Kidney capillary endothelial cell (primary cell): Measurements from ENCODE around the gene ADPRH.
A peak's percentile ranks its signal among the peaks of the same experiment; 100 is the strongest.
"Not testable (repeated sequence)": the region's sequence is repeated elsewhere in the genome, so short reads cannot be mapped to it uniquely, and the experiment has no call there.

Experiments
- DNase-seq: peaks from one replicate; pipeline ENCODE4 v3.0.0-alpha.2; 2018; ENCODE audit warnings: low spot score

ADPRH gene

DNA sequence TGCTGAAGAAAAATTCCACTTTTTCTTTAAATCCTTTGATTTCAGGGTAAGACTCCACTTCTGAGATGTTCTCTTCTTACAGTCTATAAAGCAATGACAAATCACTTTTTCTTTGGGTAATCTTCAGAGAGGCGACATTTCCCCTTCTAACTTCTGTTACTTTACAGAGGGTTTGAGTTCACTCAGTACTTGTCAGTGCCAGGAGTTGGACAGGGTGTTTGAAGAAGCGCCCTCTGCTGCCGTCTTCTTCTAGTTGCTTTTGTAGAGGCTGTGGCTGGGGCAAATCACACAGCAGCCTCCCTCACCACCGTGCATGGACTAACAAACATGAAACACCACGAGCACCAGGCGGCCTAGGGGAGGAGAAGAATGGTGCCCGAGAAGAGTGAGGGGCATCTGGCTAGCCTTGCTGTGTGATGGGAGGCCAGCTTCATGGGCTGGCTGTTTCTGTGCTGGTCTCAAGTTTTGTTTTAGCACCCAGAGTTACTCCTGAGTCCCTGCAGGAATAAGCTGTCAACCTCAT lies 19.8 kb upstream of the ADPRH start, which contains the start of gene CD80:
Gene CD80 (minus strand): TSS at position 174 of the 523 bp plus-strand sequence. CDS start 1,886 bp downstream, outside the sequence.
- peak; percentile 4 for DNase-seq

DNA sequence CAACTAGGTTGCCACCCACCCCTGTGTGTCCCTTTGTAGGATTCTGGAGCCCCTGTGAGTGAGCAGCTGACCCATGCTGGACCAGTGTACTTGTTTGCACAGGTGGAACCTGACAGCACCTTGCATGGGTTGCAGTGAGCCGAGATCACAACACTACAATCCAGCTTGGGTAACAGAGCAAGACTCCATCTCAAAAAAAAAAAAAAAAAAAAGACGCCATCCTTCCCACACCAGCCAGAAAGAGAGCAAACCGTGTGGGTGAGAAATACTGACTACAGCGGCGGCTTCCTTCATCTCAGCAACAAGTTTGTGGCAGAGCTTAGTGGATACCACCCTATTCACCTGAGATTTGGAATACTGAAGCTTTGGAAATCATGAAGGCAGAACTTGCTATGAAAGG lies 19.1 kb upstream of the ADPRH start:
- no peak for DNase-seq

DNA sequence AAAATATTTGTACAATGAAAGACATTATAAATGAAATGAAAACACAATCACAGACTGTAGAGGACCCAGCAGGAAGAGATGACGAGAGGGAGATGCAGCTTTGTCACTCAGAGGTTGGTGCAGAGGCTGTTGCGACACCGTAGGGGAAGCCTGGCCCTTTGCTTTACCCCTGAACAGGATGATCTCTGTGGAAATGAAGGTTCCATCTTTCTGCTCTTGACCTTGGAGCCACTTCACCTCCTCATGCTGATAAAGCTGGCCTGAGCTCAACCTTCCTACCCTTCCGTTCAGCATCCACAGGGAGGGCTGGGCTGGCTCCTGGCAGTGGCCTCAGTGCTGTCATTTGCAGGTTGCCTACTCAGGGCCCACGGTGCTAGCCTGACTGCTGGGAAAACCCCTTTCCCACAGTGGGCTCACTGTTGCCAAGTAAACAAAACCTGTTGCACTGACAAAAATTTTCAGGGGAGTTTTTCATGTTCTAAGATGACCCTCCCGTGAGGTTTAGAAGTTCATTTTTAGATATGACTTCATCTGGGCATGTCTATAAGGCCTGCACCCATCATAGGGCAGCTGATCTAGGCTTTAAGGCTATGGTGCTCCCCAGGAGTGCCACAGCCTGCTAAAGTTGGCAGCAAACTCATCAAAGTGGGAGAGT lies 16.9 kb upstream of the ADPRH start:
- DNase-seq = no peak

DNA sequence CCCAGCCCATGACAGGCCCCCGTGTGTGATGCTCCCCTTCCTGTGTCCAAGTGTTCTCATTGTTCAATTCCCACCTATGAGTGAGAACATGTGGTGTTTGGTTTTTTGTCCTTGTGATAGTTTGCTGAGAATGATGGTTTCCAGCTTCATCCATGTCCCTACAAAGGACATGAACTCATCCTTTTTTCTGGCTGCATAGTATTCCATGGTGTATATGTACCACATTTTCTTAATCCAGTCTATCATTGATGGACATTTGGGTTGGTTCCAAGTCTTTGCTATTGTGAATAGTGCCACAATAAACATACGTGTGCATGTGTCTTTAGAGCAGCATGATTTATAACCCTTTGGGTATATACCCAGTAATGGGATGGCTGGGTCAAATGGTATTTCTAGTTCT lies 16.0 kb upstream of the ADPRH start:
- not testable (repeated sequence) for DNase-seq

DNA sequence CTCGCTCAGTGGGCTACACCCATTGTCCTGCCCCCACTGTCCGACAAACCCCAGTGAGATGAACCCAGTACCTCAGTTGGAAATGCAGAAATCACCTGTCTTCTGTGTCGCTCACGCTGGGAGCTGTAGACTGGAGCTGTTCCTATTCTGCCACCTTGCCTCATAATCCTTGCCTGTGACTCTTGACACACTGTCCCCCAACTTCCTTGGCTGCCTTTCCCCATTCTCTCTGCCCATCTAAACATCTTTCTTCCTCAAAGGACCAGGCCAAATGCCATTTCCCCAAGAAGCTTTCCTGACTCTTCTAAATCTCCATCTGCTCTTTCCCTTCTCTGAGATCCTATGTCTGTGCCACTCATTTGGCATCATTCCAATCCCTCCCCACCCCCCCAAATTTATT lies 10.1 kb upstream of the ADPRH start:
- DNase-seq = no peak

DNA sequence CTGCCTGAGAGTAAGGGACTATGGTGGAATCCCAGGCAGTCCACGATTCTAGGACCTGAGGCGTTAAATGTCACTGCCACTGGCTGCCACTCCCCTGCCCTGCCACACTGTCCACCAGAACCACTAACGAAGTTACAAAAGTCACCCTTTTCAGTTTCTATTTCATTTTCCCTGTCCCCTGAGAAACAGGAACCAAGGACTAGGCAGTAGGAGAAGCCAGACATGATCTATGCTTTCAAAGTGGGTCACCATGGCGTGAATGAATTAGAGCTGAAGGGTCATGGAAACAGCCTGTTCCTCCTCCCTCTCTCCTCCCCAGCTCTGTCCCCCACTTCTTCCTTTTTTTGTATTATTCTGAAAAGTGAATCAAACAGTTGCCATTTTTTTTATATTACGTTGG lies 9.1 kb upstream of the ADPRH start:
- no peak for DNase-seq

DNA sequence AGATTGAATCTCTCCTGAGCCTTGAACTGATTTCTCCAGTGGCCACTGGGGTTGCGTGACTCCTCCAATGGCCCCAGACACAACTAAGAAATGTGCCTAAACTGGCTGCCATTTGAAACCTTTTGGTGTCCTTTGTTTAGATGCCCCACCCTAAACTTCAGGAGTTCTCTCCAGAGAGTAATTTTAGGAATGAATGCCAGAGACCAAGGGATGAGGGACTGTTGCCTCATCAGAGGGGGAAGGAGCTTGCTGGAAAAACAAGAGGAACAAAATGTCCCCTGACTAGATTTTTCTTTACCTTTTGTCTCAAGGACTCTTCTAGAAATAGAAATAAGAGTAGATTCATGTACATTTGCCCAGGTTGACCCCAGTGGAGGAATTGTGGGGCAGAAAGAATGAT lies 8.1 kb upstream of the ADPRH start:
- DNase-seq = no peak

DNA sequence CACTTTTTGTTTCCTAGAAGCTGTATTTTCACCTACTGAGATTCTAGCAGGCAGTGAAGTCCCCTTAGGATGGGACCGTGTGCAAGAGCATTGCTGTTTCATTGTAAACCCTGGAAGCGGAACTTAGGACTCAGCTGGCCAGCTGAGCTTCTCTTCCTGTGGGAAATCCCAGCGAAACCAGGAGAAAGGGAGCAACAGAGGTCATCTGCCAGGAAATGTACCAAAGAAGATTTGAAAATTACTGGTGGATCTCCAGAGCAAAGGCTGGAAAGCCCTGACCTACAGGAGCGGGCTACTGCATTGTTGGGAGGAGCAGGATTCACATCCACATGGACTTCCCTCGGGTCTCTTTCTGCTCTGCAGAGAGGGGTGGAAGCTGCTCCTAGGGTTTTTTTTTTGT lies 7.6 kb upstream of the ADPRH start:
- DNase-seq = peak; percentile 46

DNA sequence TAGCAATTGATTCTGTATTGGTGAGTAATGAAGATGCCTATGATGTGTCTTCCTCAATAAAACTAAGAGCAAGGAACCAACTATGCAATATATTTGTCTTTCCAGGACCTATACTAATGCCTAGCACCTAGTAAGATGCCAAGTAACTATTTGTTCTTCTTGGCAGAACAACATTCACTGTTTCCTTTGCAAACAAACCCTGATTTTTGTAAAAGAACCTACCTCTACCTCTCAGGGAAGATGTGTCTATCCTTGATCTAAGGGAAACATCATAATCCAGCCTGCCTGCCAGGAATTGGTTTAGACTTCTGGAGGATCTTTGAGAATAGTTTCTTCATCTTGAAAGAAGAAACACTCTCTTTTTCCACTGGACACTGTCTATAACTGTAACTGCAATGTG lies 3.8 kb upstream of the ADPRH start:
- no peak for DNase-seq

DNA sequence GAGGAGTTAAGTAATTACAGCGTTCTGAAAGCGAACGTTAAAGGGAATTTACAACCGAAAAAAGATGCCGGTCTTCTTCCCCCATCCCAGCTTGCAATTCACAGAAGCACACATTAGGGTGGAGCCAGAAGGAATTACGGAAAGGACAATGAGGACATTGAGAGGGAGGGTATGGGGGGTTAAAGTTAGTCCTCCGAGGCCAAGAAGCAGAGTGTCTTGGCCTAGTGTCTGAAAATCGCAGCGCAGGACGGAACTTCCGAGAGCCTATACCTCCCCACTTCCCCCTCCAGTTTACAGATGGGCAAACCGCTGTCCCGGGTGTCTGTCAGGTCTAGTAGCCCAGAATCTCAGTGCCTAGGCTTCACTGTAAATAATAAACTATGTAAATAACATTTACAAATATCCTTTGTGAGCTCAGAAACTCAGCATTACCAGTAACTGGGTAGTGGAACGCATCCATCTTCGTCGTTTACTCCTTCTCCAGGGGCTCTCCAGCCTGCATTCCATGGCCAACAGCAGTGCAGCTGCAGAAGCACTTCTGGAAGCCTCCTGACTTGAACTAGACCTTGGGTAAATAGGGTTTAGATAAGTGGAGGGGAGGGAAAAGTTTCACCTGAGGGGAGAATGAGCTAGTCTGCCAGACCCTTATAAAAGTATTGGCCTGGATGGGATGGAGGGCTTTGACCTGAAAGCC lies 922 bp downstream of the ADPRH start:
- DNase-seq = no peak

DNA sequence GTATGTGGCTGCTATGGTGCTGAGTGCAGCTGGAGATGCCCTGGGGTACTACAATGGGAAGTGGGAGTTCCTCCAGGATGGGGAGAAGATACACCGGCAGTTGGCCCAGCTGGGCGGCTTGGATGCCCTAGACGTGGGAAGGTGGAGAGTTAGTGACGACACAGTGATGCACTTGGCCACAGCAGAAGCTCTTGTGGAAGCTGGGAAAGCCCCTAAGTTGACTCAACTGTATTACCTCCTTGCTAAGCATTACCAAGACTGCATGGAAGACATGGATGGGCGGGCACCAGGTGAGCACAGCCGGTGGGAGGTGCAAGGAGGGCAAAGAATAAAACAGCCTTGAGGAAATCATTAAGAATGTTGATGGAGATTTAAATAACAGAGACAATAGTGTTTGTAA lies 2.9 kb downstream of the ADPRH start:
- no peak for DNase-seq

DNA sequence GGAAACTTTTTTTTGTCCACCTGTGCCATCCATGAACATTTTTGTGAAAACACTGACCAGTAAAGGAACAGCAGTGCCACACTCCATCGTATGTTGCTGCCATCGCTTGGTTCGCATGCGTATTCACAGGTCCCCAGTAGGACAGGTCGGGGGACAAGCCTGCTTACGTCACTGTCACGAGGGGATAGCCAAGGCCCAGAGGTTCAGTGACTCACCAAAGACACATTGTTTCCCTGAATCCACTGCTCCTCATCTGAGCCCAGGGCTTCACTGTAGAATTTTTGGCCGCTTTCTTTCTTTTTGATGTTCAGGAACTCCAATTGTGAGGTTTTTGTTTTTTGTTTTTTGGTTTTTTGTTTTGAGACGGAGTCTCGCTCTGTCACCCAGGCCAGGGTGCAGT lies 5.9 kb downstream of the ADPRH start:
- DNase-seq = no peak

DNA sequence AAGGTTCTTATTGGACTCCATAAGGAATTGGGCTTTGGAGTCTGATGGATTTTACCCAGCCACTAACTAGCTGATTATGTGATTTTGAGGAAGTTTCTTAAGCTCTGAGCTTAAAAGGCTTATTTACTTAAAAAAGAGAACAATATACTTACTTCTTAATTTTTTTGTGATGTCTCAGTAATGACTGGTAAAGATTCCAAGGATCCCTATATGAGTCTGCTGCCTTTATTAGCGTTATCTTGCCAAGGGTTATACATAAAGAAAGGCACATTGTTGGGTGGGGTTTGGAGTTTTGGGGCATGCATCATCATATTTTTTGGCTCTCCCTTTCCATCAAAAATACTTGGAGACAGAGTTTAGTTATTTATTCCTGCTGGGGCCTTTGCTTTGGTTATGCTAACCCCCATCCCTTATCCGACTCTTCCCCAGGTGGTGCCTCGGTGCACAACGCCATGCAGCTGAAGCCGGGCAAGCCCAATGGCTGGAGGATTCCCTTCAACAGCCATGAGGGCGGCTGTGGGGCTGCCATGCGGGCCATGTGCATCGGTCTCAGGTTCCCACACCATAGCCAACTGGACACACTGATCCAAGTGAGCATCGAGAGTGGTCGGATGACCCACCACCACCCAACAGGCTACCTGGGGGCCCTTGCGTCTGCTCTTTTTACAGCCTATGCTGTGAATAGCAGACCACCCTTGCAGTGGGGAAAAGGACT lies 6.7 kb downstream of the ADPRH start:
- DNase-seq = no peak

DNA sequence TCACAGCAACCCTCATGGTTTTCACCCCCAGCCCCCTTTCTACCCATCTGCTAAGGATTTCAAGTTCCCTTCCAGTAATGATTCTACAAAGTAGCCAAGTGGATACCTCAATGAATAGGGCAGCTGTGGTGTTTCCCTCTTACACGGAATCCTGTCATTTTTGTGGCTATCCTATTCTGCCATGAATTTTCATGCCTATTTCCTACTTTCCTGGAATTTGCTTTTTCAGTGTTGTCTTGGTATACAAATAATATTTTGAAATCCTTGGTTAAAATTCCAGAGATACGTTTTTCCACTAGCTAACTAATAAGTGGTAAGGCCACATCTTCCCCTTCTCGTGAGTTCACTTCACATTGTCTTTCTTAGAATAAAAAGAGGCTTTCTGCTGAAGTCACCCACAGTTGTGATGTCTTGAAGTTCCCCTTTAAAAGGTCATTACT lies 7.5 kb downstream of the ADPRH start:
- no peak for DNase-seq

DNA sequence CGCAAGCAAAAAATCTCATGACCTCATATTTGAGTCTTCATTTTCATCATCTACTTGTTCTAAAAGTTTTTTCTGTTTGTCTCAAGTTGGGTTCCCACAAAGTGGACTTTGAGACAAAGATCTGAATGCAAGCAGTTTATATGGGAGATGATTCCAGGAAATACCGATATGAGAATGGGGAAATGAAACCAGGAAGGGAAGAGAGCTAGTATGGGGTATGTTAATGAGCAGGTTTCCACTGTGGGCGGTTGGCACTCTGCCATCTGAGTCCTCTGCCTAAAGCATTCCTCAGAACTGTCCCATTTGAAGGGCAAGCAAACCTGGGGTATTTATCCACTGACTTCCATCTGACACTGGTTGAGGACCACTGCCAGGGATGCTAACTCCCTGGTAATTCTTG lies 8.8 kb downstream of the ADPRH start:
- DNase-seq = no peak

DNA sequence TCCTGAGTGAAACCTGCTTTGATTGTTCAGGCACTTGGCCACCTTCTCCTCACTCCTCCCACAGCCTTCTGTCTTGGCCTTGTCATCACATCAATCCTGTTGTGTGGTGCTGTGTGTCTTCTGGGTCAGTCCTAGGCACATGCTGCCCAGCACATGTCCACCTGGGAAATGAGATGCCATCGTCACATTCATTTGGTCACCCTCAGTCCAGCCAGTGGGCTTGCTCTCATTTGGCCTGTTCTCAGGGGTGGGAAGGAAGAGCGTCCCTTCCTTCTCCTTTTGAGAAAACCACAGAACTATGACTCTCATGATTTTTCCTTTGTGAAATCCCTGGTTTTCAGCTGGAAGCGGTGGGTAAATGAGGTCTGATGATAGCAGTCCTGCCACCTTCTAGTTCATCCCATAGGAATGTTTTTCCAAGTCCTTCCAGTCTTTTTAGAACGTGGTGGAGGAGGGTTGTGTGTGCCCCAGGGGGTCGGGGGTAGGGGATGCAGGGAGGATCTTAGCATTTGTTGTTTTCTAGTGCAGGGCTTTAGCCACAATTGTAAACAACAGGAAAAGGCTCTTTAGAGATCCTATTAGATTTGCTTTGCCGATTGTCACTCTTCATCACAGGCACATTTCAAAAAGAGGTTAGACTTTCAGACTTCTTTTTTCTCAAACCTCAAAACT lies 9.9 kb downstream of the ADPRH start:
- no peak for DNase-seq

DNA sequence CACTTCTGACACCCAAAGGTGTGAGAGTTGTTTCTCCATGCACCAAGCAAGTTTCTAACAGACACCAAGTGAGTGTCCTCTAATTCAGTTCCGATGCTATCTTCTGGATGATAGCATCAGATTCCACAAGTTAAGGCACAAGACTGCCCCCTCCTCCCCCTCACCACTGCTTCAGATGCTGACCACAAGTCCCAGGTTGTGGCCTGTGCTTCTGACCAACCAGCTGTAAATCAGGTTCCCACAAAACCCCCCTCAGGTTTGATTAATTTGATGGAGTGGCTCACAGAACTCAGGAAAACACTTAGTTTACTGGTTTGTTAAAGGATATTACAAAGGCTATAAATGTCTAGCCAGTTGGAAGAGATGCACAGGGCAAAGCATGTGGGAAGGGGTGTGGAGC lies 11.4 kb downstream of the ADPRH start:
- DNase-seq = no peak

DNA sequence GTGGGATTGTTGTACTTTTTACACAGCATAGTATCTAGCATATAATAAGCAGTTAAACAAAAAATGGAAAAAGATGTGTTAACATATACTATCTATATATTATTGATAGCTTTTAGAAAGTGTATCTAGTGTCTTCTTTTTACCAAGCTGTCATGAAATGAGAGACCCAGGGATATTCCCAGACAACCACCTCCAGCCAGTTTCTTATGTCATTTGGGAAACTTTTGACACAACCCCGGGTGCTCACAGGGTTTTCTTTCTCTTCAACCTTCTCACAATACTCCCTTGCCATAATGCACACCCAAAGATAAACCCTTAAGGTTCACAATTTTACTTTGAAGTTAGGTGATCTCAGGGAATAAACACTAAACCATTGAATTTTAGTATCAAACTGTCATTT lies 13.6 kb downstream of the ADPRH start:
- no peak for DNase-seq

DNA sequence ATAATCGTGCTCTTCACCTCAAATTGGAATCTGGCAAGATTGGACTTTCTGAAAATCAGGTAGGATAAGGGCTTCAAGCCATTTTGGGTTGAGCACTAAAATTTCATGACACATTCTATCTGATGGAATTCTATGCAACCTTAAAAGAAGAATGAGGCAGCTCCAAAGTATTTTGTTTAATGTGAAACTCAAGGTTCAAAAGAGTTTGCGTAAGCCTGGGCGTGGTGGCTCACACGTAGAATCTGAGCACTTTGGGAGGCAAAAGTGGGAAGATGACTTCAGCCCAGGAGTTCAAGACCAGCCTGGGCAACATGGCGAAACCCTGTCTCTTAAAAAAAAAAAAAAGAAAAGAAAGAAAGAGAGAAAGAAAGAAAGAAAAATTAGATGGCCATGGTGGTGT lies 14.8 kb downstream of the ADPRH start:
- no peak for DNase-seq

DNA sequence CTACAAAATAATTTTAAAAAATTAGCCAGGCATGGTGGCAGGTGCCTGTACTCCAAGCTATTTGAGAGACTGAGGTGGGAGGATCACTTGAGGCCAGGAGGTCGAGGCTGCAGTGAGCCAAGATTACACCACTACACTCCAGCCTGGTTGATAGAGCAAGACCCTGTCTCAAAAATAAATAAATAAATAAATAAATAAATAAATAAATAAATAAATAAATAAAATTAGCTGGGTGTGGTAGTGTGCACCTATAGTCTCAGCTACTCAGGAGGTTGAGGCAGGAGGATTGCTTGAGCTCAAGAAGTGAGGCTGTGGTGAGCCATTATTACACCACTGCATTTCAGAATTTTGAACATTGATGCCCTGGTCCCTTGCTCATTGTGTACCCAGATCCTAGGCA lies 15.6 kb downstream of the ADPRH start:
- DNase-seq = not testable (repeated sequence)

DNA sequence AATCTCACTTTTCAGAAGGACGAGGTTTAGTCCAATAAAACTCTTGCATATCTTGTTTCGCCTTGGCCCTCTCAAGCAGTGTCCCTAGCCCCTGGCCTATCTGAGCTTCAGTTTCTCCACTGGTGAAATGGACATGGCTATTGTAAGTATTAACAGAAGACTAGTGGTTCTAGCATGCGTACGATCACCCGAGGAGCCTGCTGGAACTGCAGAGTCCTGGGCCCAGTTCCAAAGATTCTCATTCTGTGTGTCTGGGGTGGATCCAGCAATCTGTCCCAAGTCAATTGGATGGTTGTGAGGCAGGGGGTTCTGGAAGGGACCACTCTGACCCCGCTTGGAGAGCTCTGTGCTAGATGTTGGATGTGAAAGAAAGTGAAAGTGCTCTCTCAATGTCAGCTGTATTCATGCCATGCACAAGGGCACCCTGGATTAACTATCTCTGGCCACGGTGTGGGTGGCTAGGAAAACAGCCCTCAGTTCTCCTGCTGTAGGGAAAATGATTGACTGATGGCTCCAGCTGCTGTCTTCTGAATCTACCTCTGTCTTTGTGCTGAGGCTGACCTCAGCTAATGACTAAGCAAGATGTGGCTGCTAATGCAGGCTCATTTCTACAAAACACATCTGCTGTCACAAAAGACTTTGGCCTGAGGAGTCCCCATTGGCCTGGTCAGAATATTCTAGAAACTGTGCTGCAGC lies 16.5 kb downstream of the ADPRH start:
- peak; percentile 40 for DNase-seq

DNA sequence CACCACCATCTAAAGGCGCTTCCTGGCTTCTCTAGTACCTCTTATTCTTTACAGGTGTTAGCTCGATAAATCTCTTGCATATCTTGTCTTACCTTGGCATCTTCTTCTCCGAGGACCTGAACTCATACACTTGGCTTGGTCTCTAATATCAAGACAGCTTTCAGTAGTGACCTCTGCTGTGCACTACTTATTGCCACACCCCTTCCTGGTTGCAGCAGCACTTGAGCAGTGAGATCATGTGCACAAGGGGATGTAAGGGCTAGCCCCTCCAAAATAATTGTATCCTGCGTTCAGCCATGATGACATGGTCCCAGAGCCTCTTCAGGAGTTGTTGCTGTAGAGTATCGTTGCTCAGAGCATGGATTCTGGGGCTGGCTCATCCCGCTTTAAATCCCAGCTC lies 17.1 kb downstream of the ADPRH start:
- DNase-seq = no peak
